WI38 (cell line): ENCODE data around the gene NKIRAS2.

Experiments used
- H3K4me3 ChIP-seq: 2 replicates; pipeline ENCODE4 v1.5.1; 2011; ENCODE audit warnings: low read depth, mild to moderate bottlenecking, control low read depth, low read length
- TF ChIP-seq, protein P1 (sequence below): IDR thresholded peaks from 2 replicates; pipeline ENCODE4 v1.5.1; 2012; ENCODE audit warnings: low read depth, mild to moderate bottlenecking, control low read depth, low read length

The NKIRAS2 gene

GRCh38 chr17:42028791-42029127 is 8.9 kb downstream of the NKIRAS2 start:
- H3K4me3 ChIP-seq = no peak overlapping the region
- TF ChIP-seq, protein P1, sequence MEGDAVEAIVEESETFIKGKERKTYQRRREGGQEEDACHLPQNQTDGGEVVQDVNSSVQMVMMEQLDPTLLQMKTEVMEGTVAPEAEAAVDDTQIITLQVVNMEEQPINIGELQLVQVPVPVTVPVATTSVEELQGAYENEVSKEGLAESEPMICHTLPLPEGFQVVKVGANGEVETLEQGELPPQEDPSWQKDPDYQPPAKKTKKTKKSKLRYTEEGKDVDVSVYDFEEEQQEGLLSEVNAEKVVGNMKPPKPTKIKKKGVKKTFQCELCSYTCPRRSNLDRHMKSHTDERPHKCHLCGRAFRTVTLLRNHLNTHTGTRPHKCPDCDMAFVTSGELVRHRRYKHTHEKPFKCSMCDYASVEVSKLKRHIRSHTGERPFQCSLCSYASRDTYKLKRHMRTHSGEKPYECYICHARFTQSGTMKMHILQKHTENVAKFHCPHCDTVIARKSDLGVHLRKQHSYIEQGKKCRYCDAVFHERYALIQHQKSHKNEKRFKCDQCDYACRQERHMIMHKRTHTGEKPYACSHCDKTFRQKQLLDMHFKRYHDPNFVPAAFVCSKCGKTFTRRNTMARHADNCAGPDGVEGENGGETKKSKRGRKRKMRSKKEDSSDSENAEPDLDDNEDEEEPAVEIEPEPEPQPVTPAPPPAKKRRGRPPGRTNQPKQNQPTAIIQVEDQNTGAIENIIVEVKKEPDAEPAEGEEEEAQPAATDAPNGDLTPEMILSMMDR = no peak

- TF ChIP-seq, protein P1 = no peak
- no peak overlapping the region for H3K4me3 ChIP-seq
Measured at GRCh38 chr17:42031584-42031983, 11.7 kb downstream of the NKIRAS2 start.

GRCh38 chr17:42034059-42034458 is 14.2 kb downstream of the NKIRAS2 start:
- TF ChIP-seq, protein P1 = no peak

GRCh38 chr17:42038221-42038973 is 18.5 kb downstream of the NKIRAS2 start:
- TF ChIP-seq, protein P1 = no peak
- H3K4me3 ChIP-seq = no peak overlapping the region

More at GRCh38 chr17:42034059-42034458, 14.2 kb downstream of the NKIRAS2 start:
- H3K4me3 ChIP-seq = no peak overlapping the region

- TF ChIP-seq, protein P1 = no peak
Measured at GRCh38 chr17:42039794-42040763, 20.2 kb downstream of the NKIRAS2 start.

DNA sequence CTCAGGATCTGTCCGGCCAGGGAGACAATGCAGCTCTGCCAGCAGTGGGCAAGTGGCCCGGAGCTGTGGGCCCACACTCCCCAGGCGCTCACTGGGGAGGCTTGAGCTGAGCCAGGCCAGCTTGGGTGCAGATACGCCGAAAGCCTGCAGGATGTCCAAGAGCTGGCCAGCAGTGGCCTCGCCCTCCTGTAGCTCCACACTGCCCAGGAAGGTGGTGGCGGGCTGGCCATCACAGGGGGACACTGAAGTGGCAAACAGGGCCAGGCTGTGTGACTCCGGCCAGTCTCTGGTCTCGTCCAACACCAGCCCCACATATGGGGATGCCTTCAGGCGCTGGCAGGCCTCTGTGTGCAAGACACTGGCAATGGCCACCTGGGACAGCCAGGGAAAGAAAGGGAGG is 20.9 kb downstream of the NKIRAS2 start:
- TF ChIP-seq, protein P1 = no peak
- no peak overlapping the region for H3K4me3 ChIP-seq

More at GRCh38 chr17:42039794-42040763, 20.2 kb downstream of the NKIRAS2 start:
- H3K4me3 ChIP-seq = no peak overlapping the region

- TF ChIP-seq, protein P1 = no peak
- H3K4me3 ChIP-seq = no peak overlapping the region
Measured at GRCh38 chr17:42041619-42042018, 21.7 kb downstream of the NKIRAS2 start.
